ENCODE data around the gene SUCLA2. TPM values are rescaled to one million over a fixed set of nuclear protein-coding genes. Genes with fewer than 3 reads are reported as not detected.
"Not testable (repeated sequence)": the region's sequence is repeated elsewhere in the genome, so short reads cannot be mapped to it uniquely, and the experiment has no call there.

SUCLA2 gene
- total and polyA plus RNA-seq, 2 donors (not counting 1 experiment from before 2014, with no cell fraction given), result 15.9 to 33.7 TPM

GRCh38 chr13:48006396-48006795 is 5.3 kb upstream of the SUCLA2 start:
- Histone ChIP-seq H3K4me2 (replicated peaks; ENCODE audit: low read depth, low read length, poor library complexity, severe bottlenecking) (no peak overlapping the region), H3K4me1 (ENCODE audit: control insufficient read depth in 2 of 2, insufficient read depth in 2 of 2, low read length in 2 of 2) (peaks cover 3 to 4% of the 10 kb centered on the region in 2 donors), H2AFZ (ENCODE audit: insufficient read depth, low read depth, low read length, poor library complexity, severe bottlenecking) (no peak overlapping the region), H3K9me3 (ENCODE audit: control extremely low read depth in 1 of 3, control insufficient read depth in 2 of 3, insufficient read depth in 1 of 3, low read length in 2 of 3) (no peaks in the 10 kb centered on the region), H3K4me3 (ENCODE audit: control extremely low read depth in 1 of 5, extremely low read depth in 1 of 5, insufficient read depth in 1 of 5, low read depth in 2 of 5, low read length in 4 of 5) (no peak overlapping the region), H3K36me3 (replicated peaks in 1 of 2; ENCODE audit: control extremely low read depth in 1 of 2, control insufficient read depth in 1 of 2, extremely low read depth in 1 of 2, insufficient read depth in 2 of 2, low read length in 1 of 2) (no peaks in the 10 kb centered on the region), H3K27me3 (replicated peaks in 1 of 4; ENCODE audit: control extremely low read depth in 1 of 4, control insufficient read depth in 3 of 4, insufficient read depth in 4 of 4, low read length in 3 of 4) (no peaks in the 10 kb centered on the region), H3K27ac (ENCODE audit: low read length in 2 of 2) (no peak overlapping the region), H3K9ac (ENCODE audit: low read length) (no peak overlapping the region), H4K20me1 (ENCODE audit: control insufficient read depth, insufficient read depth, low read length, poor library complexity, severe bottlenecking) (no peaks in the 10 kb centered on the region), H3K79me2 (ENCODE audit: control insufficient read depth, insufficient read depth, low read length) (peaks cover 3% of the 10 kb centered on the region)
- Mint-ChIP-seq H3K27me3 (no peaks in the 10 kb centered on the region), H3K9me3 (ENCODE audit: insufficient read depth) (no peaks in the 10 kb centered on the region), H3K4me1 (peaks cover 7% of the 10 kb centered on the region), H3K27ac (no peak overlapping the region), H3K4me3 (no peak overlapping the region)
- ATAC-seq (ENCODE audit: low read depth) (no peak), DNase-seq (no peak)
- ChIA-PET CTCF (interaction anchor here (1.2 kb wide), 1 partner anchor 10 kb away, joined by 3 read pairs; no protein-coding TSS in a partner anchor), POLR2A (no interaction called here)
- no peak for TF ChIP-seq EZH2 (IDR thresholded peaks at IDR 0.05; ENCODE audit: borderline replicate concordance, insufficient read depth, low read depth, low read length, poor library complexity, severe bottlenecking)
- TF ChIP-seq, protein P1, sequence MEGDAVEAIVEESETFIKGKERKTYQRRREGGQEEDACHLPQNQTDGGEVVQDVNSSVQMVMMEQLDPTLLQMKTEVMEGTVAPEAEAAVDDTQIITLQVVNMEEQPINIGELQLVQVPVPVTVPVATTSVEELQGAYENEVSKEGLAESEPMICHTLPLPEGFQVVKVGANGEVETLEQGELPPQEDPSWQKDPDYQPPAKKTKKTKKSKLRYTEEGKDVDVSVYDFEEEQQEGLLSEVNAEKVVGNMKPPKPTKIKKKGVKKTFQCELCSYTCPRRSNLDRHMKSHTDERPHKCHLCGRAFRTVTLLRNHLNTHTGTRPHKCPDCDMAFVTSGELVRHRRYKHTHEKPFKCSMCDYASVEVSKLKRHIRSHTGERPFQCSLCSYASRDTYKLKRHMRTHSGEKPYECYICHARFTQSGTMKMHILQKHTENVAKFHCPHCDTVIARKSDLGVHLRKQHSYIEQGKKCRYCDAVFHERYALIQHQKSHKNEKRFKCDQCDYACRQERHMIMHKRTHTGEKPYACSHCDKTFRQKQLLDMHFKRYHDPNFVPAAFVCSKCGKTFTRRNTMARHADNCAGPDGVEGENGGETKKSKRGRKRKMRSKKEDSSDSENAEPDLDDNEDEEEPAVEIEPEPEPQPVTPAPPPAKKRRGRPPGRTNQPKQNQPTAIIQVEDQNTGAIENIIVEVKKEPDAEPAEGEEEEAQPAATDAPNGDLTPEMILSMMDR (IDR thresholded peaks at IDR 0.05), result no peak
- WGBS (ENCODE audit: insufficient coverage), result no CpG with 5 or more reads among the region's 1 CpG
- intact Hi-C loops (cut with micrococcal nuclease), result loop anchor here (10.0 kb wide), 1 partner anchor 1952 kb away; the partner anchor contains the start of gene ZC3H13

DNA sequence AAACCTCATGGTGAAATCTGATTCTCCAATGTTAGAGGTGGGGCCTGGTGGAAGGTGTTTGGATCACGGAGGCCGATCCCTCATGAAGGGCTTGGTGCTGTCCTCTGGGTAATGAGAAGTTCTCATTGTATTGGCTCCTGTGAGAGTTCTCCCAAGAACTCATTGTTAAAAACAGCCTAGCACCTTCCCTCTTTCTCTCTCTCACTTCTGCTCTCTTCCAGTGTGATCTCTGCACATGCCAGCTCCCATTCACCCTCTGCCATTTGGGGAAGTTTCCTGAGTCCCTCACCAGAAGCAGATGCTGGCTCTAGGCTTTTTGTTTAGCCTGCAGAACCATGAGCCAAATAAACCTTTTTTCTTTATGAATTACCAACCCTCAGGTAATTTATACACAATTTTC is 3.1 kb upstream of the SUCLA2 start:
- no peak overlapping the region for H3K27ac ChIP-seq (ENCODE audit: low read length in 2 of 2)
- Mint-ChIP-seq H3K27ac (no peak overlapping the region), H3K9me3 (ENCODE audit: insufficient read depth) (no peaks in the 10 kb centered on the region), H3K4me3 (no peak overlapping the region), H3K4me1 (peaks cover 22% of the 10 kb centered on the region), H3K27me3 (no peaks in the 10 kb centered on the region)
- intact Hi-C loops (cut with micrococcal nuclease), result loop anchor here (10.0 kb wide), 1 partner anchor 1949 kb away; the partner anchor contains the start of gene ZC3H13
- H2AFZ ChIP-seq (ENCODE audit: insufficient read depth, low read depth, low read length, poor library complexity, severe bottlenecking), result no peak overlapping the region
- peaks cover 24% of the 10 kb centered on the region for H3K79me2 ChIP-seq (ENCODE audit: control insufficient read depth, insufficient read depth, low read length)
- no CpG with 5 or more reads among the region's 2 CpGs for WGBS (ENCODE audit: insufficient coverage)
- no peaks in the 10 kb centered on the region for H3K36me3 ChIP-seq (replicated peaks in 1 of 2; ENCODE audit: control extremely low read depth in 1 of 2, control insufficient read depth in 1 of 2, extremely low read depth in 1 of 2, insufficient read depth in 2 of 2, low read length in 1 of 2)
- TF ChIP-seq, protein P1 (IDR thresholded peaks at IDR 0.05), result no peak
- no peak for TF ChIP-seq EZH2 (IDR thresholded peaks at IDR 0.05; ENCODE audit: borderline replicate concordance, insufficient read depth, low read depth, low read length, poor library complexity, severe bottlenecking)
- H3K4me2 ChIP-seq (replicated peaks; ENCODE audit: low read depth, low read length, poor library complexity, severe bottlenecking), result no peak overlapping the region
- H3K9me3 ChIP-seq (ENCODE audit: control extremely low read depth in 1 of 3, control insufficient read depth in 2 of 3, insufficient read depth in 1 of 3, low read length in 2 of 3), result no peaks in the 10 kb centered on the region
- no peaks in the 10 kb centered on the region for H3K27me3 ChIP-seq (replicated peaks in 1 of 4; ENCODE audit: control extremely low read depth in 1 of 4, control insufficient read depth in 3 of 4, insufficient read depth in 4 of 4, low read length in 3 of 4)
- no peak overlapping the region for H3K9ac ChIP-seq (ENCODE audit: low read length)
- H3K4me1 ChIP-seq (ENCODE audit: control insufficient read depth in 2 of 2, insufficient read depth in 2 of 2, low read length in 2 of 2), result peaks cover 13% of the 10 kb centered on the region in 2 donors
- ATAC-seq (ENCODE audit: low read depth) (no peak), DNase-seq (no peak)
- CTCF ChIA-PET, result no interaction called here
- H4K20me1 ChIP-seq (ENCODE audit: control insufficient read depth, insufficient read depth, low read length, poor library complexity, severe bottlenecking), result no peaks in the 10 kb centered on the region
- POLR2A ChIA-PET, result no interaction called here
- no peak overlapping the region for H3K4me3 ChIP-seq (ENCODE audit: control extremely low read depth in 1 of 5, extremely low read depth in 1 of 5, insufficient read depth in 1 of 5, low read depth in 2 of 5, low read length in 4 of 5)

- H3K4me3 ChIP-seq (ENCODE audit: control extremely low read depth in 1 of 5, extremely low read depth in 1 of 5, insufficient read depth in 1 of 5, low read depth in 2 of 5, low read length in 4 of 5); DNase-seq; H3K27me3 ChIP-seq (replicated peaks in 1 of 4; ENCODE audit: control extremely low read depth in 1 of 4, control insufficient read depth in 3 of 4, insufficient read depth in 4 of 4, low read length in 3 of 4); ATAC-seq (ENCODE audit: low read depth); H3K4me2 ChIP-seq (replicated peaks; ENCODE audit: low read depth, low read length, poor library complexity, severe bottlenecking); POLR2A ChIA-PET; H4K20me1 ChIP-seq (ENCODE audit: control insufficient read depth, insufficient read depth, low read length, poor library complexity, severe bottlenecking); H3K27ac Mint-ChIP-seq; H3K27me3 Mint-ChIP-seq; H3K36me3 ChIP-seq (replicated peaks in 1 of 2; ENCODE audit: control extremely low read depth in 1 of 2, control insufficient read depth in 1 of 2, extremely low read depth in 1 of 2, insufficient read depth in 2 of 2, low read length in 1 of 2); H3K27ac ChIP-seq (ENCODE audit: low read length in 2 of 2); H3K9me3 ChIP-seq (ENCODE audit: control extremely low read depth in 1 of 3, control insufficient read depth in 2 of 3, insufficient read depth in 1 of 3, low read length in 2 of 3); H3K9me3 Mint-ChIP-seq (ENCODE audit: insufficient read depth); H3K9ac ChIP-seq (ENCODE audit: low read length): not testable (repeated sequence)
- H3K79me2 ChIP-seq (ENCODE audit: control insufficient read depth, insufficient read depth, low read length), result peaks cover 45% of the 10 kb centered on the region
- CTCF ChIA-PET, result interaction anchor here (0.6 kb wide), 1 partner anchor 1733 kb away, joined by 3 read pairs; no protein-coding TSS in a partner anchor
- WGBS (ENCODE audit: insufficient coverage), result 100% methylated on average over 1 of the region's 5 CpGs
- Mint-ChIP-seq H3K4me1 (peaks cover 30% of the 10 kb centered on the region), H3K4me3 (peak overlapping the region; percentile 95)
- intact Hi-C loops (cut with micrococcal nuclease), result loop anchor here (1.0 to 10.0 kb wide), 4 partner anchors 36 to 1947 kb away; partner anchors contain the start of genes FNDC3A and ZC3H13
- H2AFZ ChIP-seq (ENCODE audit: insufficient read depth, low read depth, low read length, poor library complexity, severe bottlenecking), result peak overlapping the region; percentile 97
- H3K4me1 ChIP-seq (ENCODE audit: control insufficient read depth in 2 of 2, insufficient read depth in 2 of 2, low read length in 2 of 2), result peaks cover 13% of the 10 kb centered on the region in 2 donors
These were observed 926 bp upstream of the SUCLA2 start for GRCh38 chr13:48001999-48002398.
